HG03432 (cell line): Measurements from ENCODE around the gene OSBPL9.
"Not testable (repeated sequence)": the region's sequence is repeated elsewhere in the genome, so short reads cannot be mapped to it uniquely, and the experiment has no call there.

Experiments used
- ATAC-seq: cut with Tn5 transposase; IDR thresholded peaks from one replicate; pipeline ENCODE4 v1.9.1; 2021; ENCODE audit warnings: mild to moderate bottlenecking, moderate library complexity; ENCODE audit not compliant: unreplicated experiment

The OSBPL9 gene

DNA sequence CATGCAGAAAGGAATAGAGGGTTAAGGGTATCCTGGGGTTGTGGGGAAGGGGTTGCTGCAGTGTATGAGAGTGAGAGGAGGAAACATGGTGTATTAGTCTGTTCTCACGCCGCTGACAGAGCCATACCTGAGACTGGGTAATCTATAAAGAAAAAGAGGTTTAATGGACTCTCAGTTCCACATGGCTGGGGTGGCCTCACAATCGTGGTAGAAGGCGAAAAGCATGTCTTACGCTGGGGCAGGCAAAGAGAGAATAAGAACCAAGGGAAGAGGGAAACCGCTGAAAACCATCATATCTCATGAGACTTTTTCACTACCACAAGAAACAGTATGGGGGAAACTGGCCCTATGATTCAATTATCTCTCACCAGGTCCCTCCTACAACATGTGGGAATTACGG, 17.7 kb downstream of the OSBPL9 start:
- ATAC-seq: no peak

DNA sequence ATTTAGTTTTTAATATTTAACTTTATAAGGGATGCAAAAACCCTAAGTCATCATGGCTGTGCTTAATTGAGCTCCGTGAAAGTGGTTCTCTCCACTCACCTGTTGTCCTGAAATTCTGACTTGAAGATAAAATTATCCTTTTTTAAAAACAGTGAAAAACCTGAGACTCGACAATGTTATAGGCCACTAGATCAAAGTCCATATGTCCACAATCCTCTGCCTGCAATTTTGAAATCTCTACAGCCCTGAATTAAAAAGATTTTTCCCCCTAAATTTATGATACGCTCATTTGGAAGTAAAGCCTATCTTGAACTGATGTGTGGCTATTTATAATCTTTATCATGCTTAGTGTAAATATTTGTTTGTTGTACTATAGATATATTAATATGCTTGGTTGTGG, 18.7 kb downstream of the OSBPL9 start:
- no peak for ATAC-seq

DNA sequence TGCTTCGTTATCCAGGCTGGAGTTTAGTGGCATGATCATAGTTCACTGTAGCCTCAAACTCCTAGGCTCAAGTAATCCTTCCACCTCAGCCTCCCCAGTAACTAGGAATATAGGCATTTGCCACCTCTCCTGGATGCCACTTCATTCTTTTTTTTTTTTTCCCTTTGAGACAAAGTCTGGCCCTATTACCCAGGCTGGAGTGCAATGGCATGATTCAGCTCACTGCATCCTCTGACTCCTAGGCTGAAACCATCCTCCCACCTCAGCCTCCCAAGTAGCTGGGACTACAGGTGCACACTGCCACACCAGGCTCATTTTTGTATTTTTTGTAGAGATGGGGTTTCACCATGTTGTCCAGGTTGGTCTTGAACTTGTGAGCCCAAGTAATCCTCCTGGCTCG, 19.3 kb downstream of the OSBPL9 start:
- no peak for ATAC-seq

DNA sequence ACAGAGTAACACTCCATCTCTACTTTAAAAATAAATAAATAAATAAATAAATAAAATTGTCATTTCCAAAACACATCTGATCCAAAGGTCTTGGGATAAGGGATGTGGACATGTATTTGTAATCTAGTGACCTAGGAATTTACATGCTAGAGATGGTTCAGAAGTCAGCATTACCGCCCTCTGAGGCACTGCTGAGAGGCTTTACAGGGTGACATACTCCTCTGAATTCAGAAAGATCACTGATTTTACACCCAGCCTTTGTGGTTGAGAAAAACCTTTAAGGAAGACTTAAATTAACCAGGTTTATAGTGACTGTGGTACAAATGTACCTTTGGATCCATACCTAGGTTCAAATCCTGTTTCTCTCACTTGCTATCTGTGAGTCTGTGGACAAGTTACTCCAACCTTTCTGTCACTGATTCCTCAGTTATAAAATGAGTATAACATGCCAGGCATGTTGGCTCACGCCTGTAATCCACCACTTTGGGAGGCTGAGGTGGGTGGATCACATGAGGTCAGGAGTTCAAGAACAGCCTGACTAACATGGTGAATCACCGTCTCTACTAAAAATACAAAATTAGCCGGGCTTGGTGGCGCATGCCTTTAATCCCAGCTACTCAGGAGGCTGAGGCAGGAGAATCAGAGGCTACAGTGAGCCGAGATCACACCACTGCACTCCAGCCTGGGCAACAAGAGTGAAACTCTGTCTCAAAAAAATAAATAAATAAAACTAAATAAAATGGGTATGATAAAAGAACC, 20.1 kb downstream of the OSBPL9 start:
- ATAC-seq: no peak

DNA sequence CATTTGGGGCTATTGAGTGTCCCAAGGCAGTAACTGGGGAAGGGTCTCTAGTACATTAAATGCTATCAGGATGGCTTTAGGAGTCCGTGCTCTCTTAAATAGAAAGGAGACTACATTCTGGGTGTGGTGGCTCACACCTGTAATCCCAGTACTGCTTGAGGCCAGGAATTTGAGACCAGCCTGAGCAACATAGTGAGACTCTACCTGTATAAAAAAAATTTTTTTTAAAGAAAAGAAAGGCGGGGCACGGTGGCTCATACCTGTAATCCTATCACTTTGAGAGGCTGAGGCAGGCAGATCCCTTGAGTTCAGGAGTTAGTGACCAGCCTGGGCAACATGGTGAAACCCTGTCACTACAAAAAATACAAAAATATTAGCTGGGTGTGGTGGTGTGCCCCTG, 21.5 kb downstream of the OSBPL9 start:
- no peak for ATAC-seq

DNA sequence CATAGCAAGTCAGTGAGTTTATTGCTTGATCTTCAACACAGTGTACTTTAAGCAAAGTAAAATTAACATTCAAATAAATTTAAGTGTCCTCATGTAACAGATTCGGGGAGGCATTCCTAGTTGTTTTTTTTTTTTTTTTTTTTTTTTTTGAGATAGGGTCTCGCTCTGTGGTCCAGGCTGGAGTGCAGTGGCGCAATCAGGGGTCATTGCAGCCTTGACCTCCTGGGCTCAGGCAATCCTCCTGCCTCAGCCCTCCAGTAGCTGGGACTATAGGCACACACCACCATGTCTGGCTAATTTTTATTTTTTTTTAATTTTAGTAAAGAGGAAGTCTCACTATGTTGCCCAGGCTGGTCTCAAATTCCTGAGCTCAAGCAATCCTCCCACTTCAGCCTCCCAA, 22.8 kb downstream of the OSBPL9 start:
- ATAC-seq: no peak

DNA sequence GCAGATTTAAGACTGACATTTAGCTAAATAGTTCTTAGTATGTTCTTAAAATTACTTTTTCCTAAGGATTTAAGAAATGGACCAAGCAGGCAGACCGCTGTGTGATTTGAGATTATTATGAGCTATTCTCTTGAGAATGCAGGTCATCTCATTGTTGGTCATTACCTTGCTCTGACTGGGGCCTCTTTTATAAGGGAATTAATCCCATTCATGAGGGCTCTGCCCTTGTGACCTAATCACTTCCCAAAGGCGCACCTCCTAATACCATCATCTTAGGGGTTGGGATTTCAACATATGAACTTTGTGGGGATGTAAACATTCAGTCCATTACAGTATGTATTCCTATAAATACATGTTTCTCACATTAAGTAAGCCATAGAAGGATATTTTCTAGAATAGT, 24.2 kb downstream of the OSBPL9 start:
- no peak for ATAC-seq

DNA sequence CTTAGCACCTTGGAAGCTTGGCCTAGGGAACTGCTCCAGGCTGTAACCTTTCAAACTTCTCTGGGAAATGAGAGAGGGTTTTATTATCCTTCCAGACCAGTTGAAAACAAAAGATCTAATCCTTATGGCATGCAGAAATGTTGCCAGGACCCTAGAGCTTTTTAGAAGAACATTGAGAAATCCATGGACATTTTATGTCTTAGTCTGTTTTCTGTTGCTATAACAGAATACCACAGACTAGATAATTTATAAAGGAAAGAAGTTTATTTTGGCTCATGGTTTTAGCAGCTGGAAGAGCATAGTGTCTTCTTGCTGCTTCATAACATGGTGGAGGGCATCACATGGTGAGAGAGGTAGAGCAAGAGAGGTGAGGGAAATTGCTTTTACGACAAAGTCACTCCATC, 25.8 kb downstream of the OSBPL9 start:
- no peak for ATAC-seq

DNA sequence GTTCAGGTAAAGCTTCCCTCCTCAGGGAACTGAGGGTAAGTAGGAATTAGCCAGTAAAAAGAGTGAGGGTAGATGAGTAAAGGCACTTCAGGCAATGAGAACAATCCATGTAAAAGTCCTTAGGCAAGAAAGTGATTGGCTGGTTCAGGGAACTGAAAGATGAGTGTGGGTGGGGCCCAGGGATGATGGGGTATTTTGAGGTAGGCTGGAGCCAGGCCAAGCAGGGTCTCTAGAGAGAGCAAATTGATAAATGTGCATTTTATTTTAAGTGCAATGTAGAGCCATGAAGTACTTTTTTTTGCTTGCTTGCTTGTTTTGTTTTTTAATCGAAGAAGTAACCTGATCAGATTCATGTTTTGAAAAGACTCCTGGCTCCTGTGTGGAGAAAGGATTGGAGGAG, 26.5 kb downstream of the OSBPL9 start:
- no peak for ATAC-seq

DNA sequence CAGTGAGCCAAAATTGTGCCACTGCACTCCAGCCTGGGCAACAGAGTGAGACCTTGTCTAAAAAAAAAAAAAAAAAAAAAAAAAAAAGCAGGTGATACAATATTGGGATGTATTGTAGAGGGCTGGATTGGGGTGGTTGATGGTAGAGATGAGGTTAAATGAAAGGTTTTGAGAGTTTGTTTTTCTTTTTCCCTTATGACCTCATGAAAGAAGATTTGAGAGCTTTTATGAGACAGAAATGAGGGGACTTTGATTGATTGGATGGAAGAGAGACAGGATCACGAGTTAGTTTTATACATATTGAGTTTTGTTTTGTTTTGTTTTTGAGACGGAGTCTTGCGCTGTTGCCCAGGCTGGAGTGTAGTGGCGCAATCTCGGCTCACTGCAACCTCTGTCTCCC, 27.1 kb downstream of the OSBPL9 start:
- no peak for ATAC-seq

DNA sequence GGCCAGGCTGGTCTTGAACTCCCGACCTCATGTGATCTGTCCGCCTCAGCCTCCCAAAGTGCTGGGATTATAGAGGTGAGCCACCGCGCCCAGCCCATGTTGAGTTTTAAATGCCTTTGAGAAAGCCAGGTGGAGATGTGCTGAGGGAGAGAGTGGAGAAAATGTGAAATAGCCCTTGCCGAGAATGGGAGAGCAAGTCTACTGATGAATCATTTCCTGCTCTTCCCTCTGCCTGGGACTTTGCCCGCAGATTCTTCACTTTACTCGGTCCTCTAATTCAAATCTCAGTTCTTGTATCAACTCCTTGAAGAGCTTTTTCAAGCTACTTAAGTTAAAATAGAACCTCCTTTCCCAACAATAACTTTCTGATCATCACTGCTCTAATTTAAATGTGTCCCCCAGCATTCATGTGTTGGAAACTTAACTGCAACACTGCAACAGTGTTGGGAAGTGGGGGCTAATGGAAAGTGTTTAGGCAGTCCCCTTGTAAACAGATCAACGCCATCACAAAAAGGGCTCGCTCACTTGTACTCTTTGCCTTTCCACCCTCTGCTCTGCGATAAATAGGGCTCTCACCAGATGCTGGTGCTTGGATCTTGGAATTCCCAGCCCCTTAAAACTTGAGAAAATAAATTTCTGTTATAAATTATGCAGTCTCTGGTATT, 27.8 kb downstream of the OSBPL9 start:
- no peak for ATAC-seq

DNA sequence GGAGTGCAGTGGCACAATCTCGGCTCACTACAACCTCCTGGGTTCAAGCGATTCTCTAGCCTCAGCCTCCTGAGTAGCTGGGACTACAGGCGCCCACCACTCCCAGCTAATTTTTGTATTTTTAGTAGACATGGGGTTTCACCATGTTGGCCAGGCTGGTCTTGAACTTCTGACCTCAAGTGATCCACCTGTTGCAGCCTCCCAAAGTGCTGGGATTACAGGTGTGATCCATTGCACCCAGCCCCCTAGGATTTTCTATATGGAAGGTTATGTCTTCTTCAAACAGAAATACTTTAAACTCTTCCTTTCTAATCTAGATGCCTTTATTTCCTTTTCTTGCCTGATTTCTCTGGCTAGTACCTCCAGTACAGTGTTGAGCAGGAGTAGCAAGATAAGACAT, 29.7 kb downstream of the OSBPL9 start:
- ATAC-seq: not testable (repeated sequence)

DNA sequence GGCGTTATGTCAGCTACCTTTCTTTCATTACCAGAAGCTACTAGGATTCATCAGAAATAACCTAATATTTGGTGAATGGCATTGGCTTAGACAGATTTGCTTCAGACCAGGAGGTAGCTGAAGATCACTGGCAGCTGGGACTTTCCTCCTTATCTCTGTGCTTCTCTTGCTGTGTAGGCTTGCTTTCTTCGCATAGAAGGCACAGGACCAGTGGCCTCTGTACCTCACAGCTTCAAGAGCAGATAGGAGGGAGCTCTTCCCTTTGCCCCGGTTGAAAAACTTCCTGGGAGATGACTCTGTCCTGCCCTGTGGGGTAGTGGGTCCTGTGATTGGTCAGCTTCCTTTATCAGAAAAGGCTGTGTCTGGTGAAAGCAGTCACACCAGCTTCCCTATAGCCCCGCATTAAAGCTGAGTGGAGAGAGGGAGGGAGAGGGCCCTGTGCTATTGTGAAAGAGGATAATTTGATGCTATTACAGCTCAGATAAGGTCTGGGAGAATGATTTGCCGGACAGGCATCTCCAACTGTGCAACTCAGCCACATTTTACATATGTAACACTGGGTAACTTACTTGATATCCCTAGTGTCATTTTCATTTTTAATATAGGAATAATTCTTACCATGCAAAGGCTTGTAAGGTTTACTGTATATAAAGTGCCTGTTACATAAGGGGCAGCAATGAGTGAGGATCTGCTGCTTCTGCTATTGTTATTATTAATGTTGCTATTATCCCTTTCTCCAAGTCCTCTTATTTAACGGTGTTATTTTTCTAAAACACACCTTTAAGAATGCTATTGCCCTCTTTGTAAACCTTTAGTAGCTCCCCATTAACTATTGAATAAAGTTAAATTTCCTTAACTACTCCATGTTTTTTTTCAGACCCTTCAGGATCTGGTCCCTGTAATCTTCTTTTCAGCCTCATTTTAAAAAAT, 31.6 kb downstream of the OSBPL9 start:
- ATAC-seq: no peak

DNA sequence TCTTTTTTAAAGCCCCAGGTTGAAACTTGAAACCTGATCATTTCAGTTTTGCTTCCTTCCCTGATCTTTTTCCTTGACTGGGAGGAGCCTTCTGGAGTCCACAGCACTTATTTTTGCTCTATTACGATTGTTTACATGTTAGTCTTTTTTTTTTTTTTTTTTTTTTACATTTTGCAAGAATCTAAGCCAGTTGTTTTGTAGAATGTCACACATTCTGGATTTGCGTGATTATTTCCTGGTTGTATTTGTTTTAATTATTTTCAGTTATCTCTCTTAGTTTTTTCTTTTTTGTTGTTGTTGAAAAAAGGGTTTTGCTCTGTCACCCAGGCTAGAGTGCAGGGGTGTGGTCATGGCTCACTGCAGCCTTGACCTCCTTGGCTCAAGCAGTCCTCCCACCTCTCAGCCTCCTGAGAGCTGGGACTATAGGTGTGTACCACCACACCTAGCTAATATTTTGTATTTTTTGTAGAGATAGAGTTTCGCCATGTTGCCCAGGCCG, 32.8 kb downstream of the OSBPL9 start:
- no peak for ATAC-seq

DNA sequence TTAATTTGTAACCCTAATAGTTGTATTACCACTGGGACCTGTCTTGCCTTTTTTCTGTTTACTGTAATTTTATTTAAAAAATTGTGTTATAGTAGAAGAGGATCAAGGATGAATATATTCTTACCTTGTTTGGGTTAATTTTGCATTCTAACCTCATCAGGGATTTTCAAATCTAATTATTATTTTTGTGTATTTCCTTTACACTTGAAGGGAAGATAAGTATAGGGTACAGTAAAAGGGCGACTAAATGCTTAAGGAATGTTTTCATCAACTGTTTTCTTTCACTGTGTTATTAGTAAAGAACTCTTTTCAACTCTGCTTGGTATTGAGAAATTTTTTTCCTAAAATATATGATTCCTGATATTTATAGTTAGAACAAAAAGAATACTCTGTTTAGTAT, 33.3 kb downstream of the OSBPL9 start:
- no peak for ATAC-seq

DNA sequence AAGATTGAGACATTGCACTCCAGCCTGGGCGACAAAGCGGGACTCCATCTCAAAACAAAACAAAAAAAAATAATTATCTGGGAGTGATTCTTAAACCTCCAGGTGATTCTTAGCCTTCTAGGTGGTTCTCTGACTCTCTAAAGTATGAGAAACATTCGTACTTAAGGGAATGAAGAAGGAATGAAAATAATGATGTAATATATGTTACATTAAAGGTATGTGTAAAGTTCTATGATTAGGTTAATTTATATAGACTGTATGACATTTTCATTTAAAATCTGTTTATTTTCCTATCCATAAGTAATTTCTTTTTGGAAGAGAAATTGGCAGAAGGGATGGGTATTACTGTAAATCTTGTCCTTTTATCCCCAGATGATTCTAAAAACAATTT, 34.7 kb downstream of the OSBPL9 start:
- ATAC-seq: no peak

DNA sequence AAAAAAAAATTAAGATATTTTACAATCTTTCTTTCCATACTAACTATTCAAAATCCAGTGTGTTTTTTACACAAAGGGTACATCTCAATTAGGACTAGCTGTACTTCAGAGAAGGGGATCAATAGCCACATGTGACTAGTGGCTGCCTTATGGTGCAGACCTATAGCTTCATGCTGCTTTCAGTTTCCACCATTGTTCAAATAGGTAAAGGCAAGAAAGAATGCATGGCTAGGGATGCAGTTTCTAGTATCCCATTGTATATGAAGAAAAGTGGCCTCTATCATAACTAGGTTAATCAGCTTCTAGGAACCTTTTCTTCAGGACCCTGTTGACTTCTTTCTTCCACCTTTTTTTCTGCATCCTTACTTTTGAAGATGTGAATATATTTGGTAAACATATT, 35.7 kb downstream of the OSBPL9 start:
- no peak for ATAC-seq

DNA sequence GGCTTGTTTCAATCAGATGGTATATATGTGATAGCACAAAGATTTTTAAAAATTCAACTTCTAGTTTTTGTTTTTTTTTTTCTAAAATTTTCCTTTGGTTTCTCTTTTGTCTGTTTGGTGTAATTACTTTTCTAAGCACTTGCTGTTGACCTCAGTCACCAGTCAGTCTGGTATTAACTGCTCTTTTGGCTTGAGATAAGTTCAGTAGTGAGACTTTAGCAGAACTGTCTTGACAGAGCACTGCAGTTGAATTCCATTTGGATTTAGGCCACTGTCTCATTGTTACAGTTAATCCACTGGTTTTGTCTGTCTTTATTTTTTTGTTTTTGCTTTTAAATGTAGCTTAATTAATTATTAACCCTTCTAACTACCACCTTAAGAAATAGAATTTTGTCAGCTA, 36.2 kb downstream of the OSBPL9 start:
- ATAC-seq: no peak

DNA sequence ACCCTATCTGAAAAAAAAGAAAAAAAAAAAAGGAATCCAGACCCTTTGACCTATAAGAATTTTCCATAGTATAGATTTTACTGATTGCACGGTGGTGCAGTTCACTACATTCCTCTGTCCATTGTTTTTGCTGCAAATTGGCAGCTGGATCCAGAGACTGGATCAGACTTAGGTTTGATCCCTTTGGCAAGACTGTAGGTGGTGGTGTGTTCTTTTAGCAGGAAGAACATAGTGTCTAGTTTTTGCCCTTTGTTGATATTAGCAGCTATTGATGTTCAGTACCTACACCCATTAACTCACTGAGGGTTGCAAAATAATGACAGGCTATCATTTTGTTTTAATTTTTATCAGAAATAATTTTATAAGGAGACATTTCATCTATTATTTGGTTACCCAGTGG, 37.1 kb downstream of the OSBPL9 start:
- no peak for ATAC-seq

DNA sequence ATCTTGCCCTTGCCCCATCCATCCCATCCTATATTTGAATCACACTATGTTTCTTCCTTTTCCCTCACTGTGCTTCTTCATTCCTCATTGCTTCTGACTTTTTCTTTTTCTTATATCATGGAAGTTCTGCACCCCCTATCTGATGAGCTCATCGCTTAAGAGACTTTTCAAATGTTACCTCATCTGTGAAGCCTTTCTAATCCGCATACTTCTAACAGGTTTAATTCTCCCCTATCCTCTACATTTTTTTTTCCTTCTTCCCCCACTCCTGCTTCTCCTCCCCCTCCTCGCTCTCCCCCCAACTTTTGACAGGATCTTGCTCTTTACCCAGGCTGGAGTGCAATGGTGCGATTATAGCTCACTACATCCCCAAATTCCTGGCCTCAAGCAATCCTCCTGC, 39.5 kb downstream of the OSBPL9 start:
- no peak for ATAC-seq

DNA sequence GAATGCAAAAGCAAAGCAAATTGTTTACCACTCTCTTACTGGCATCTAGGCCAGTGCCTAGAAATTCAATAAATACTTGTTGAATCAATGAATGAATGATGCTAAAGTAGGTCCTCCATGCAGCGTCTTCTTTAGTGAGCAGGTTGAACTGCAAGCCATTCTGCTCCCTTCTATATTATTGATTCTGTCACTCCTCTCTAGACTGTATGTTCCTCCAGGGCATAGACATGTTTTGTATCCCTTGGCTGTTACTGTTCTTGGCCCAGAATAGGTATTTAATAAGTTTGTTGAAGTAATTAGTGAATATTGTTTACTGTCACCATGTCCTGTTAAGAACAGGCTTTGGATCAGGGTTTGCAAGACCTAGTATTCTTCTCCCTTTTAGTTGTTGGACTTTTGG, 43.7 kb downstream of the OSBPL9 start:
- ATAC-seq: no peak
